SU-DHL-6 (cell line): ENCODE measurements around the gene PUM1.
"Not testable (repeated sequence)": the region's sequence is repeated elsewhere in the genome, so short reads cannot be mapped to it uniquely, and the experiment has no call there.

Source experiments
- H2AFZ ChIP-seq: fragments of 200-600 bp; sonication (generic); 2 replicates; pipeline ENCODE4 v1.6.1; 2014; ENCODE audit warnings: low read depth, mild to moderate bottlenecking, moderate library complexity, mixed read lengths, antibody characterized with exemption, low read length; ENCODE audit not compliant: severe bottlenecking
- H3F3A ChIP-seq: fragments of 200-600 bp; shearing (Covaris generic); 2 replicates; pipeline ENCODE4 v1.6.0; 2016; ENCODE audit warnings: antibody characterized with exemption, mild to moderate bottlenecking; ENCODE audit not compliant: insufficient read depth
- H3K27ac ChIP-seq: fragments of 200-600 bp; sonication (generic); 2 replicates; pipeline ENCODE4 v1.5.1; 2016; ENCODE audit warnings: low read depth, mild to moderate bottlenecking, low read length, moderate library complexity, mixed read lengths
- H3K27me3 ChIP-seq: fragments of 200-600 bp; sonication (generic), shearing (Covaris generic); 2 replicates; pipeline ENCODE4 v1.6.0; 2014; ENCODE audit warnings: mild to moderate bottlenecking, low read length
- H3K36me3 ChIP-seq: fragments of 200-600 bp; sonication (generic); 2 replicates; pipeline ENCODE4 v1.6.1; 2014; ENCODE audit warnings: mild to moderate bottlenecking, low read length, mixed read lengths
- H3K4me2 ChIP-seq: fragments of 300-600, 200-600 bp; shearing (Covaris generic), sonication (generic); 2 replicates; pipeline ENCODE4 v1.6.0; 2014; ENCODE audit warnings: low read length, low read depth, mild to moderate bottlenecking; ENCODE audit not compliant: poor library complexity, severe bottlenecking
- H3K4me3 ChIP-seq: fragments of 200-600 bp; sonication (generic); 2 replicates; pipeline ENCODE4 v1.5.1; 2014; ENCODE audit warnings: antibody characterized with exemption, low read length, mild to moderate bottlenecking, mixed read lengths; ENCODE audit not compliant: insufficient read depth, poor library complexity, severe bottlenecking
- H3K79me2 ChIP-seq: fragments of 200-600 bp; sonication (generic); 2 replicates; pipeline ENCODE4 v1.6.1; 2014; ENCODE audit warnings: mild to moderate bottlenecking, low read length, moderate library complexity; ENCODE audit not compliant: insufficient read depth
- H3K9ac ChIP-seq: fragments of 200-600 bp; sonication (generic); 2 replicates; pipeline ENCODE4 v1.7.0; 2014; ENCODE audit warnings: mild to moderate bottlenecking, low read length
- H3K9me2 ChIP-seq: fragments of 200-600 bp; sonication (generic); replicated peaks from 2 replicates; pipeline ENCODE4 v1.6.1; 2014; ENCODE audit warnings: low read length; ENCODE audit not compliant: insufficient read depth
- H3K9me3 ChIP-seq: fragments of 200-600 bp; sonication (generic); 2 replicates; pipeline ENCODE4 v1.6.1; 2014; ENCODE audit warnings: low read length, mixed read lengths; ENCODE audit not compliant: insufficient read depth
- H4K20me1 ChIP-seq: fragments of 200-600 bp; sonication (generic); 2 replicates; pipeline ENCODE4 v1.6.1; 2014; ENCODE audit warnings: low read depth, mild to moderate bottlenecking, antibody characterized with exemption, low read length, moderate library complexity, mixed read lengths
- EZH2phosphoT487 ChIP-seq: fragments of 200-600 bp; sonication (generic), shearing (Covaris generic); conservative IDR thresholded peaks from 2 replicates; pipeline ENCODE4 v1.6.1; 2018; ENCODE audit warnings: mild to moderate bottlenecking, antibody characterized with exemption, low read length, moderate library complexity, mixed read lengths
- TF ChIP-seq, protein P1 (sequence below): fragments of 200-600 bp; sonication (generic); IDR thresholded peaks from one replicate; pipeline ENCODE4 v1.5.1; 2017; ENCODE audit warnings: antibody characterized with exemption, mild to moderate bottlenecking, low read length, moderate library complexity; ENCODE audit not compliant: insufficient read depth, poor library complexity, severe bottlenecking

PUM1 gene

GRCh38 chr1:31099293-31100032 lies 33.9 kb upstream of the PUM1 start:
- Histone ChIP-seq H4K20me1 (no peaks in the 10 kb centered on the region), H3K27me3 (no peaks in the 10 kb centered on the region), H2AFZ (no peak overlapping the region), H3F3A (no peaks in the 10 kb centered on the region), H3K36me3 (no peaks in the 10 kb centered on the region), H3K9me3 (no peaks in the 10 kb centered on the region), H3K79me2 (no peaks in the 10 kb centered on the region), H3K9ac (no peak overlapping the region), H3K9me2 (no peaks in the 10 kb centered on the region), H3K4me3 (no peak overlapping the region), H3K27ac (no peak overlapping the region), H3K4me2 (no peak overlapping the region)
- TF ChIP-seq, protein P1, sequence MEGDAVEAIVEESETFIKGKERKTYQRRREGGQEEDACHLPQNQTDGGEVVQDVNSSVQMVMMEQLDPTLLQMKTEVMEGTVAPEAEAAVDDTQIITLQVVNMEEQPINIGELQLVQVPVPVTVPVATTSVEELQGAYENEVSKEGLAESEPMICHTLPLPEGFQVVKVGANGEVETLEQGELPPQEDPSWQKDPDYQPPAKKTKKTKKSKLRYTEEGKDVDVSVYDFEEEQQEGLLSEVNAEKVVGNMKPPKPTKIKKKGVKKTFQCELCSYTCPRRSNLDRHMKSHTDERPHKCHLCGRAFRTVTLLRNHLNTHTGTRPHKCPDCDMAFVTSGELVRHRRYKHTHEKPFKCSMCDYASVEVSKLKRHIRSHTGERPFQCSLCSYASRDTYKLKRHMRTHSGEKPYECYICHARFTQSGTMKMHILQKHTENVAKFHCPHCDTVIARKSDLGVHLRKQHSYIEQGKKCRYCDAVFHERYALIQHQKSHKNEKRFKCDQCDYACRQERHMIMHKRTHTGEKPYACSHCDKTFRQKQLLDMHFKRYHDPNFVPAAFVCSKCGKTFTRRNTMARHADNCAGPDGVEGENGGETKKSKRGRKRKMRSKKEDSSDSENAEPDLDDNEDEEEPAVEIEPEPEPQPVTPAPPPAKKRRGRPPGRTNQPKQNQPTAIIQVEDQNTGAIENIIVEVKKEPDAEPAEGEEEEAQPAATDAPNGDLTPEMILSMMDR: no peak
- TF ChIP-seq EZH2phosphoT487: no peak

- no peaks in the 10 kb centered on the region for H3K9me3 ChIP-seq
- H3K9ac ChIP-seq: no peak overlapping the region
- no peak overlapping the region for H2AFZ ChIP-seq
- no peaks in the 10 kb centered on the region for H4K20me1 ChIP-seq
- no peaks in the 10 kb centered on the region for H3K36me3 ChIP-seq
- TF ChIP-seq EZH2phosphoT487: no peak
- TF ChIP-seq, protein P1: no peak
- no peak overlapping the region for H3K4me3 ChIP-seq
- H3F3A ChIP-seq: no peaks in the 10 kb centered on the region
- no peak overlapping the region for H3K27ac ChIP-seq
- H3K9me2 ChIP-seq: no peaks in the 10 kb centered on the region
- H3K79me2 ChIP-seq: no peaks in the 10 kb centered on the region
- H3K4me2 ChIP-seq: no peak overlapping the region
- H3K27me3 ChIP-seq: no peaks in the 10 kb centered on the region
Observed at GRCh38 chr1:31095985-31096384, 30.5 kb upstream of the PUM1 start.

GRCh38 chr1:31095298-31095981 lies 29.9 kb upstream of the PUM1 start:
- no peaks in the 10 kb centered on the region for H3K9me2 ChIP-seq
- H3K36me3 ChIP-seq: no peaks in the 10 kb centered on the region
- no peak overlapping the region for H3K4me2 ChIP-seq
- H3K79me2 ChIP-seq: no peaks in the 10 kb centered on the region
- H3K27ac ChIP-seq: no peak overlapping the region
- H3K9ac ChIP-seq: no peak overlapping the region
- no peak overlapping the region for H2AFZ ChIP-seq
- H3K4me3 ChIP-seq: no peak overlapping the region
- H4K20me1 ChIP-seq: no peaks in the 10 kb centered on the region
- H3K9me3 ChIP-seq: no peaks in the 10 kb centered on the region
- no peak for TF ChIP-seq EZH2phosphoT487
- TF ChIP-seq, protein P1: no peak
- no peaks in the 10 kb centered on the region for H3F3A ChIP-seq
- no peaks in the 10 kb centered on the region for H3K27me3 ChIP-seq

DNA sequence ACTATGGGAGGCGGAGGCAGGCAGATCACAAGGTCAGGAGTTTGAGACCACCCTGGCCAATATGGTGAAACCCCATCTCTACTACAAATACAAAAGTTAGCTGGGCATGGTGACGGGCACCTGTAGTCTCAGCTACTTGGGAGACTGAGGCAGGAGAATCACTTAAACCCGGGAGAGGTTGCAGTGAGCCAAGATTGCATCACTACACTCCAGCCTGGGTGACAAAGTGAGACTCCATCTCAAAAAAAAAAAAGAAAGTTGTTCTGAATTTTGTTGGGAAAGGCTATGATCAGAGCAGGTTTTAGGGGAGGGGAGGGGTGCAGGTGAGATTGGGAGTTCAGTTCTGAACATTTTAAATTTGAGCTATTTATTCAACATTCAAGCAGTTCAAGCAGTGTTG lies 22.6 kb upstream of the PUM1 start:
- not testable (repeated sequence) for H3K27ac ChIP-seq, H2AFZ ChIP-seq, H3K4me2 ChIP-seq, H3K79me2 ChIP-seq, H3K9ac ChIP-seq, H3F3A ChIP-seq, H4K20me1 ChIP-seq, H3K9me2 ChIP-seq, H3K9me3 ChIP-seq, H3K4me3 ChIP-seq, H3K36me3 ChIP-seq, H3K27me3 ChIP-seq
